LoVo (cell line): Measurements from ENCODE around the gene FSTL3.
"Not testable (repeated sequence)": the region's sequence is repeated elsewhere in the genome, so short reads cannot be mapped to it uniquely, and the experiment has no call there.

ENCODE experiments used
- DNase-seq: peaks from one replicate; pipeline ENCODE4 v3.0.0-alpha.2; 2016; ENCODE audit warnings: low spot score

FSTL3 gene

DNA sequence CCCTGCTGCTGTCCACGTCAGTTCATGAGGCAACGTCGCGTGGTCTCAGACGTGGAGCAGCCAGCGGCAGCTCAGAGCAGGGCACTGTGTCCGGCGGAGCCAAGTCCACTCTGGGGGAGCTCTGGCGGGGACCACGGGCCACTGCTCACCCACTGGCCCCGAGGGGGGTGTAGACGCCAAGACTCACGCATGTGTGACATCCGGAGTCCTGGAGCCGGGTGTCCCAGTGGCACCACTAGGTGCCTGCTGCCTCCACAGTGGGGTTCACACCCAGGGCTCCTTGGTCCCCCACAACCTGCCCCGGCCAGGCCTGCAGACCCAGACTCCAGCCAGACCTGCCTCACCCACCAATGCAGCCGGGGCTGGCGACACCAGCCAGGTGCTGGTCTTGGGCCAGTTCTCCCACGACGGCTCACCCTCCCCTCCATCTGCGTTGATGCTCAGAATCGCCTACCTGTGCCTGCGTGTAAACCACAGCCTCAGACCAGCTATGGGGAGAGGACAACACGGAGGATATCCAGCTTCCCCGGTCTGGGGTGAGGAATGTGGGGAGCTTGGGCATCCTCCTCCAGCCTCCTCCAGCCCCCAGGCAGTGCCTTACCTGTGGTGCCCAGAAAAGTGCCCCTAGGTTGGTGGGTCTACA, 6.6 kb downstream of the FSTL3 start:
- no peak for DNase-seq

- DNase-seq: no peak
These were observed 9.3 kb downstream of the FSTL3 start for GRCh38 chr19:685454-685931.

GRCh38 chr19:686589-687297, 10.6 kb downstream of the FSTL3 start:
- no peak for DNase-seq

DNA sequence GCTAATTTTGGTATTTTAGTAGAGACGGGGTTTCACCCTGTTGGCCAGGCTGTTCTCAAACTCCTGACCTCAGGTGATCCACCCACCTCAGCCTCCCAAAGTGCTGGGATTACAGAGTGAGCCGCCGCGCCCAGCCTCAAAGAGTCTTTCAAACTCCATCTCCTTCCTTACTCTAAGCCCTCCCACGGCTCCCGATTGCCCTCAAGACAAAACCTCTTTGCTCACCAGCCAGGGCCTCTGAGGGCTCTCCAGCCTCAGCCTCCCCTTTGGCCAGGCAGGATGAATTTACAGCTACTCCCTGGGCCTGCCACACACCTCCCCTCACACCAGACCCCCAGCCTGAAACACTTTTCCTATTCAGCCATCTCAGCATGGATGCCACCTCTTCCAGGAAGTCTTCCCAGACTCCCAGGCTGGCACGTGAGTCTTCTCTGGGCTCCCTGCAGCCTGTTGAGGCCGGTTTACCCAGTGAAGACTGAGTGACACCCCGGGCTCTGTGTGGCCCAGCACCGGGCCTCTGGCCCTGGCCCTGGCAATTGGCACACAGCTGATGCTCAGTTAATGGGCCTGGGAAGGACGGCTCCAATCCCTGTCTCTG, 11.5 kb downstream of the FSTL3 start:
- DNase-seq: no peak

DNA sequence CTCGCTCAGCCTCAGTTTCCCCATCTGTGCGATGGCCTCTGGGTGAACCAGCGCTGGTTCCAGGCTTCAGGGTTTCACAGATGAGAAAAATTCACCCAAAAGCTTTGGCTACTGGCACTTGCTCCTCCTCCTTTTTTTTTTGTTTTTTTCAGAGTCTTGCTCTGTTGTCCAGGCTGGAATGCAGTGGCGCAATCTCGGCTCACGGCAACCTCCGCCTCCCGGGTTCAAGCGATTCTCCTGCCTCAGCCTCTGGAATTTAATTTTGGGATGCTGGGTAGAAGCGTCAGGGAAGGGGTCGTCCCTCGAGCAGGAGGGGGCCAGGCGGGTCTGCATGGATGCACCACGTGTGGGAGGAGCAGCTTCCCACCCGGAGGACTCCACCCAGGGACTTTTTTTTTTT, 12.0 kb downstream of the FSTL3 start:
- no peak for DNase-seq

- DNase-seq: no peak
These were observed 12.8 kb downstream of the FSTL3 start for GRCh38 chr19:688992-689391.

- DNase-seq: no peak
These were observed 14.0 kb downstream of the FSTL3 start for GRCh38 chr19:690203-690602.

GRCh38 chr19:694481-695351, 18.5 kb downstream of the FSTL3 start:
- DNase-seq: no peak

DNA sequence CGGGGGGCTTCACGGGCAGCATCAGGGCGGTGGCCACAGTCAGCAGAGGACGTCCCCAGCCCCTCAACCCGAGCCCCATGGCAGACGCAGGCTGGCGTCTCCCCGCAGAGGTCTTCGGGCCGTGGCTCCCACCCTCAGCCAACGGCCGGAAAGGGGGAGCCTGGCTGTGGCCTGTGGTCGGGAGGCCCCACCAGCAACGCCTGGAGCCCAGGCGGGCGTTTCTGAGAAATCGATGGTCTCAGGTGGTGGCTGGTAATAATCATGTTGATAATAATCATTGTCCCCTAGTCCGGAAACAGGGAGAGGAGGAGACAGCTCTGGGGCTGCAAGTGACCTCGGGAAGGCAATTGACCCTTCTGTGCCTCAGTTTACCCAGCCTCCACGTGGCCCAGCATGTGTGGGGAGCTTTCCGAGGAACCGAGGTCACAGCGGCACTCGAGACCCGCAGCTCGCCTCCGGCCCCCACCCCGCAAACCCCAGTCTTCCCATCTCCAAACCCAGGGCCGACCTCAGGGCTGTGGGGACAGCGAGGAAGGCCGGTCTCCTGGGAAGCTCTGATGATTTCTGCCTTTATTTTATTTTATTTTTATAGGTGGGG, 19.3 kb downstream of the FSTL3 start, which contains the start of gene PRSS57:
Gene PRSS57, minus strand, starts transcription at position 101 of the 598 bp plus-strand sequence. Its CDS starts 22 bp downstream, at position 79.
- DNase-seq: no peak

GRCh38 chr19:698529-698928, 22.3 kb downstream of the FSTL3 start:
- not testable (repeated sequence) for DNase-seq

GRCh38 chr19:699885-700284, 23.7 kb downstream of the FSTL3 start:
- not testable (repeated sequence) for DNase-seq

DNA sequence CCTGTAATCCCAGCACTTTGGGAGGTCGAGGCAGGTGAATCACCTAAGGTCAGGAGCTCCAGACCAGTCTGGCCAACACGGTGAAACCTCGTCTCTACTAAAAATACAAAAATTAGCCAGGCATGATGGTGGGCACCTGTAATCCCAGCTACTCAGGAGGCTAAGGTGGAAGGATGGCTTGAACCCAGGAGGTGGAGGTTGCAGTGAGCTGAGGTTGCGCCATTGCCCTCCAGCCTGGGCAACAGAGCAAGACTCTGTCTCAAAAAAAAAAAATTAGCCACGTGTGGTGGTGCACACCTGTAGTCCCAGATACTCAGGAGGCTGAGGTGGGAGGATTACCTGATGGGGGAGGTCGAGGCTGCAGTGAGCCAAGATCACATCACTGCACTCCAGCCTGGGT, 26.7 kb downstream of the FSTL3 start:
- not testable (repeated sequence) for DNase-seq

DNA sequence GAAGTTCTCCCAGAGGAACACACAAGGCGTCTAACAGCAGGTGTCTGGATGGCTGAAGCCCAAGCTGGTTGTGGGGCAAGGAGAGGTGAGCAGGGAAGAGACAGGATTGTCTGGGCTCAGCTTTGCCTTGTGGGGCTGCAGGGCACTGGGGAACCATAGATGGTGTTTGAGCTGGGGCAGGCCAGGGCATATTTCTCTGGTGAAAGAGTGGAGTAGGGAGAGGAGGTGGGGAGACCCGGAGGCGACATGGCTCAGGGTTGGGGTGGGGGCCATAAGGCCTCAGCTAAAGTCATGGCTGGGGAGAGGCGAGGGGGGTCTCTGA, 27.1 kb downstream of the FSTL3 start:
- no peak for DNase-seq

DNA sequence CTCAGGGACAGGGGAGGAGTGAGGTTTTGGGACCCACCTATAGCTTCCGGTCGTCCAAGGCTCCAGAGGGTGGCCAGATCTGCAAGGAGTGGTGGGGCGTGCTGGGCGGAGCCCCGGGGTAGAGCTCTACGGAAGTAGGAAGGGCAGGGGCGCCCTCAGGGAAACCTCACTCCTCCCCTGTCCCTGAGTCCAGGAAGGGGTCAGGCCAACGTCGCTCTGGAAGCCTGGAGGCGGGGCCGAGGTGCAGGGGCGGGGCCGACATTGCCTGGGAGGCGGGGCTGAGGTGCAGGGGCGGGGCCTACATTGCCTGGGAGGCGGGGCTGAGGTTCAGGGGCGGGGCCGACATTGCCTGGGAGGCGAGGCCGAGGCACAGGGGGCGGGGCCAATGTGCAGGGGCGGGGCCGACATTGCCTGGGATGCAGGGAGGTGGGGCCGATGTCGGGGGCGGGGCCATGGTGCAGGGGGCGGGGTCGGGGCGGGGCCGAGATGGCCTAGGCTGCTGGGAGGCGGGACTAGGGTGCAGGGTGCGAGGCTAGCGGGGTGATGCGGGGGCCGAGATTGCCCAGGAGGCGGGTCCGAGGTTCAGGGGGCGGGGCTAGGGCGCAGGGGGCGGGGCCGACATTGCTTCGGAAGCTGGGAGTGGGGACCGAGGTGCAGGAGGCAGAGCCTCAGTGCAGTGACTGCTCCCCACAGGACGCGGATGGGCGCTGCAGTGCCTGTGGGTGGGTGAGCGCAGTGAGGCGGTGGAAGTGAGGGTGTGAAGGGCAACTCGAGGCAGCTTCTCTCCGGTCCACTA, 27.7 kb downstream of the FSTL3 start:
- DNase-seq: peak; percentile 72

DNA sequence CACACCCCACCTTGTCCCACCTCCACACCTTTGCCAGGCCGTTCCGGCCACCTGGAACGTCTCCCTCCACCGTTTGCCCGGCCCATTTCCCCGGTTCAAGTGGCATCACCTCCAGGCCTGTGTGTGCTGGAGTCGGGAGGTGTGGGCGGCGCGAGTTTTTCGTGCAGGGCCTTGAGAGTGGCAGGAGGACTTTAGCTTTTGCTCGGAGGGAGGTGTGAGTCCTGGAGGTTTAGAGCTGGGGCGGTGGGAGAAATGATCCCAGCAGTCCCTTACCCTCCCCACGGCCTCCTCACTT, 28.2 kb downstream of the FSTL3 start:
- DNase-seq: no peak

- peak; percentile 24 for DNase-seq
These were observed 32.3 kb downstream of the FSTL3 start, which contains the start of gene PALM for GRCh38 chr19:708154-709143. Gene PALM (plus strand): TSS chr19:708935. CDS start chr19:709147, 212 bp downstream.

DNA sequence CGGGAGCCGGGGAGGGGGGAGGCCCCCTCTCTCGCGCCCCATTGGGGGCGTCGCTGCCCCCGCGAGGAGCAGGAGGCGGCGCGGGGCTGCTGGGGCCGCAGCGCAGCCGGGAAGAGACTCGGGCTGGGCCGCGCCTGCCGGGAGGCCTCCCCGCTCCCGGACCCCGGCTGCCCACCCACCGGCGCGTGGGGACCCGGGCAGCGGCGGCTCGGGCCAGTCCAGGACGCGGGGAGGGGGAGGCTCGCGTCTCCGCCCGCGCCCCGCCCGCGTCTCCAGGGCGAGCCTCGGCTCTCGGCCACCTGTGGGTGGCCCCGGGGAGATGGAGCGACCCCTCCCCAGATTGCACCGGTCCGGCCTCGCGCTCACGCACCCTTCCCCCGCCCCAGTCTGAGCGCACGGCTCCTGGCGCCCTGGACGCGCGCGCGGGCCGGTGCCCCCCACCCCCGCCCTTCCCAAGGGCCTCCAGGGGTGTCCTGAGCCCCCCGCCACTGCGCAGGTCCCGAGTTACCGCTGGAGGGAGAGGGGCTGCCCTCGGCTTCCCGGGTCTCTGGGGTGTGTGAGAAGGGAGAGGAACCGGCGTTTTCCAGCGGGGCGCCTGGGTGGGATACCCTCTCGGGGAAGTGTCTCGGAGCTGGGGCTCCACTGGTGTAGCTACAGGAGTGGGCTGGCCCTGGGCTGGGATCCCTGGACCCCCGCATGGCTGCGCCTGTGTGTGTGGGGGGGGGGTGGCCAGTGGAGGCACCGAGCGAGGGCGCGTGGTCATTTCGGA, 33.2 kb downstream of the FSTL3 start:
- no peak for DNase-seq

GRCh38 chr19:709965-710571, 33.9 kb downstream of the FSTL3 start:
- DNase-seq: no peak

- DNase-seq: no peak
These were observed 34.6 kb downstream of the FSTL3 start for GRCh38 chr19:710767-711166.
